Kidney capillary endothelial cell (primary cell): ENCODE data around the gene NHERF1.
A peak's percentile ranks its signal among the peaks of the same experiment; 100 is the strongest.

Experiments used
- DNase-seq: peaks from one replicate; pipeline ENCODE4 v3.0.0-alpha.2; 2018; ENCODE audit warnings: low spot score

Gene NHERF1

GRCh38 chr17:74768069-74768762 is 19.8 kb downstream of the NHERF1 start:
- no peak for DNase-seq

GRCh38 chr17:74768763-74769114 is 20.3 kb downstream of the NHERF1 start:
- no peak for DNase-seq

GRCh38 chr17:74769266-74769855 is 20.9 kb downstream of the NHERF1 start:
- DNase-seq, result no peak

GRCh38 chr17:74769856-74770497 is 21.5 kb downstream of the NHERF1 start:
- DNase-seq, result no peak

GRCh38 chr17:74770498-74771318 is 22.3 kb downstream of the NHERF1 start:
- DNase-seq, result no peak

GRCh38 chr17:74771319-74771914 is 23.0 kb downstream of the NHERF1 start:
- no peak for DNase-seq

- DNase-seq, result no peak
Measured at GRCh38 chr17:74772053-74772452, 23.6 kb downstream of the NHERF1 start.

GRCh38 chr17:74773414-74773813 is 25.0 kb downstream of the NHERF1 start:
- DNase-seq, result no peak

- DNase-seq, result no peak
Measured at GRCh38 chr17:74773871-74774286, 25.5 kb downstream of the NHERF1 start.

- DNase-seq, result no peak
Measured at GRCh38 chr17:74775409-74776043, 27.1 kb downstream of the NHERF1 start.

GRCh38 chr17:74776044-74776962 is 27.9 kb downstream of the NHERF1 start, which contains the start of gene NAT9:
NAT9 (minus strand) TSS chr17:74776345; CDS start chr17:74775698, 647 bp downstream.
- DNase-seq, result peak; percentile 95

GRCh38 chr17:74776990-74777389 is 28.6 kb downstream of the NHERF1 start:
- DNase-seq, result no peak

GRCh38 chr17:74777901-74778515 is 29.6 kb downstream of the NHERF1 start:
- no peak for DNase-seq

- DNase-seq, result no peak
Measured at GRCh38 chr17:74778960-74779359, 30.5 kb downstream of the NHERF1 start.

- DNase-seq, result no peak
Measured at GRCh38 chr17:74779501-74779900, 31.1 kb downstream of the NHERF1 start.

GRCh38 chr17:74779948-74780400 is 31.5 kb downstream of the NHERF1 start:
- peak; percentile 78 for DNase-seq

GRCh38 chr17:74780443-74781238 is 32.2 kb downstream of the NHERF1 start:
- no peak for DNase-seq

- no peak for DNase-seq
Measured at GRCh38 chr17:74782571-74782970, 34.1 kb downstream of the NHERF1 start.
